Rectal smooth muscle tissue (tissue), 1 donor: Measurements from ENCODE around the gene PRKX.
"Not testable (repeated sequence)": the region's sequence is repeated elsewhere in the genome, so short reads cannot be mapped to it uniquely, and the experiment has no call there.

Experiments
- H3K27ac ChIP-seq: one replicate; pipeline ENCODE4 v1.7.0; 2013; ENCODE audit warnings: low read depth, low read length, inconsistent platforms
- H3K27me3 ChIP-seq: one replicate; pipeline ENCODE4 v1.7.0; 2013; ENCODE audit warnings: low read length; ENCODE audit not compliant: control insufficient read depth, insufficient read depth
- H3K36me3 ChIP-seq: one replicate; pipeline ENCODE4 v1.7.0; 2013; ENCODE audit warnings: low read length; ENCODE audit not compliant: control insufficient read depth, insufficient read depth
- H3K4me1 ChIP-seq: one replicate; pipeline ENCODE4 v1.7.0; 2013; ENCODE audit warnings: low read length; ENCODE audit not compliant: control insufficient read depth, insufficient read depth
- H3K4me3 ChIP-seq: one replicate; pipeline ENCODE4 v1.7.0; 2013; ENCODE audit warnings: low read length
- H3K9ac ChIP-seq: one replicate; pipeline ENCODE4 v1.7.0; 2013; ENCODE audit warnings: low read length

The PRKX gene

GRCh38 chrX:3713225-3713936, at the start of gene PRKX:
Gene PRKX, minus strand, starts transcription at chrX:3713649. Its CDS starts 396 bp downstream, at chrX:3713253.
- peak within 1 kb of the TSS; percentile 40 for H3K9ac ChIP-seq
- H3K4me1 ChIP-seq, result no peaks in the 10 kb centered on the region
- no peaks in the 10 kb centered on the region for H3K36me3 ChIP-seq
- no peak within 1 kb of the TSS for H3K27ac ChIP-seq
- no peaks in the 10 kb centered on the region for H3K27me3 ChIP-seq
- peak within 1 kb of the TSS; percentile 77 for H3K4me3 ChIP-seq

GRCh38 chrX:3763111-3763510, 49.7 kb upstream of the PRKX start:
- no peaks in the 10 kb centered on the region for H3K36me3 ChIP-seq
- no peak overlapping the region for H3K27ac ChIP-seq
- no peak overlapping the region for H3K4me3 ChIP-seq
- H3K4me1 ChIP-seq, result no peaks in the 10 kb centered on the region
- no peak overlapping the region for H3K9ac ChIP-seq
- no peaks in the 10 kb centered on the region for H3K27me3 ChIP-seq

GRCh38 chrX:3757510-3758025, 44.1 kb upstream of the PRKX start:
- no peaks in the 10 kb centered on the region for H3K27me3 ChIP-seq
- H3K4me1 ChIP-seq, result no peaks in the 10 kb centered on the region
- no peak overlapping the region for H3K27ac ChIP-seq
- no peak overlapping the region for H3K9ac ChIP-seq
- H3K36me3 ChIP-seq, result no peaks in the 10 kb centered on the region
- H3K4me3 ChIP-seq, result no peak overlapping the region

GRCh38 chrX:3748052-3748559, 34.7 kb upstream of the PRKX start:
- H3K9ac ChIP-seq, result no peak overlapping the region
- no peak overlapping the region for H3K27ac ChIP-seq

GRCh38 chrX:3743801-3744439, 30.5 kb upstream of the PRKX start:
- Histone ChIP-seq H3K27me3 (no peaks in the 10 kb centered on the region), H3K27ac (no peak overlapping the region), H3K4me3 (no peak overlapping the region), H3K36me3 (no peaks in the 10 kb centered on the region), H3K4me1 (no peaks in the 10 kb centered on the region), H3K9ac (no peak overlapping the region)

More at GRCh38 chrX:3748052-3748559, 34.7 kb upstream of the PRKX start:
- H3K4me1 ChIP-seq, result no peaks in the 10 kb centered on the region
- H3K4me3 ChIP-seq, result no peak overlapping the region
- no peaks in the 10 kb centered on the region for H3K36me3 ChIP-seq
- no peaks in the 10 kb centered on the region for H3K27me3 ChIP-seq

GRCh38 chrX:3740946-3741345, 27.5 kb upstream of the PRKX start:
- not testable (repeated sequence) for H3K27ac ChIP-seq, H3K9ac ChIP-seq

GRCh38 chrX:3738509-3738908, 25.1 kb upstream of the PRKX start:
- Histone ChIP-seq H3K4me3 (no peak overlapping the region), H3K4me1 (no peaks in the 10 kb centered on the region), H3K9ac (no peak overlapping the region), H3K27me3 (no peaks in the 10 kb centered on the region), H3K27ac (no peak overlapping the region), H3K36me3 (no peaks in the 10 kb centered on the region)

More at GRCh38 chrX:3740946-3741345, 27.5 kb upstream of the PRKX start:
- H3K4me3 ChIP-seq, H3K27me3 ChIP-seq, H3K4me1 ChIP-seq, H3K36me3 ChIP-seq: not testable (repeated sequence)

GRCh38 chrX:3736536-3736935, 23.1 kb upstream of the PRKX start:
- not testable (repeated sequence) for H3K36me3 ChIP-seq, H3K4me1 ChIP-seq, H3K27me3 ChIP-seq, H3K4me3 ChIP-seq, H3K27ac ChIP-seq, H3K9ac ChIP-seq

- H3K4me1 ChIP-seq, H3K4me3 ChIP-seq, H3K9ac ChIP-seq, H3K36me3 ChIP-seq, H3K27ac ChIP-seq, H3K27me3 ChIP-seq: not testable (repeated sequence)
Observed at GRCh38 chrX:3735891-3736290, 22.4 kb upstream of the PRKX start.

- not testable (repeated sequence) for H3K27me3 ChIP-seq, H3K27ac ChIP-seq, H3K36me3 ChIP-seq, H3K4me3 ChIP-seq, H3K4me1 ChIP-seq, H3K9ac ChIP-seq
Observed at GRCh38 chrX:3734456-3734855, 21.0 kb upstream of the PRKX start.

GRCh38 chrX:3733043-3733430, 19.6 kb upstream of the PRKX start:
- Histone ChIP-seq H3K9ac (no peak overlapping the region), H3K4me3 (no peak overlapping the region), H3K4me1 (no peaks in the 10 kb centered on the region), H3K27me3 (no peaks in the 10 kb centered on the region), H3K27ac (no peak overlapping the region), H3K36me3 (no peaks in the 10 kb centered on the region)

GRCh38 chrX:3732326-3733042, 19.0 kb upstream of the PRKX start:
- not testable (repeated sequence) for H3K27me3 ChIP-seq, H3K4me1 ChIP-seq, H3K36me3 ChIP-seq, H3K9ac ChIP-seq, H3K4me3 ChIP-seq, H3K27ac ChIP-seq
